Measurements from ENCODE around the gene ERBB3.

The ERBB3 gene

GRCh38 chr12:56146492-56147460, 66.8 kb downstream of the ERBB3 start:
- no peak for FAIRE-seq
- TF ChIP-seq TAF1 (IDR thresholded peaks at IDR 0.05; ENCODE audit: borderline replicate concordance, low read depth, low read length) (no peak), POLR2AphosphoS5 (IDR thresholded peaks at IDR 0.05; ENCODE audit: low read depth, low read length) (no peak), POLR2A (IDR thresholded peaks at IDR 0.05; ENCODE audit: low read depth, low read length) (no peak)
- no peak for DNase-seq (ENCODE audit: insufficient read length)

GRCh38 chr12:56150563-56150962, 70.6 kb downstream of the ERBB3 start:
- FAIRE-seq (no peak), DNase-seq (ENCODE audit: insufficient read length) (no peak)
- no peak for TF ChIP-seq POLR2AphosphoS5 (IDR thresholded peaks at IDR 0.05; ENCODE audit: low read depth, low read length)
- no peak for TF ChIP-seq POLR2A (IDR thresholded peaks at IDR 0.05; ENCODE audit: low read depth, low read length)
- no peak for TF ChIP-seq TAF1 (IDR thresholded peaks at IDR 0.05; ENCODE audit: borderline replicate concordance, low read depth, low read length)

GRCh38 chr12:56151672-56152131, 71.7 kb downstream of the ERBB3 start:
- FAIRE-seq (no peak), DNase-seq (ENCODE audit: insufficient read length) (peak; percentile 61)
- TF ChIP-seq POLR2A (IDR thresholded peaks at IDR 0.05; ENCODE audit: low read depth, low read length) (no peak), POLR2AphosphoS5 (IDR thresholded peaks at IDR 0.05; ENCODE audit: low read depth, low read length) (no peak), TAF1 (IDR thresholded peaks at IDR 0.05; ENCODE audit: borderline replicate concordance, low read depth, low read length) (no peak; the same call in 1 of the 2 replicates)

DNA sequence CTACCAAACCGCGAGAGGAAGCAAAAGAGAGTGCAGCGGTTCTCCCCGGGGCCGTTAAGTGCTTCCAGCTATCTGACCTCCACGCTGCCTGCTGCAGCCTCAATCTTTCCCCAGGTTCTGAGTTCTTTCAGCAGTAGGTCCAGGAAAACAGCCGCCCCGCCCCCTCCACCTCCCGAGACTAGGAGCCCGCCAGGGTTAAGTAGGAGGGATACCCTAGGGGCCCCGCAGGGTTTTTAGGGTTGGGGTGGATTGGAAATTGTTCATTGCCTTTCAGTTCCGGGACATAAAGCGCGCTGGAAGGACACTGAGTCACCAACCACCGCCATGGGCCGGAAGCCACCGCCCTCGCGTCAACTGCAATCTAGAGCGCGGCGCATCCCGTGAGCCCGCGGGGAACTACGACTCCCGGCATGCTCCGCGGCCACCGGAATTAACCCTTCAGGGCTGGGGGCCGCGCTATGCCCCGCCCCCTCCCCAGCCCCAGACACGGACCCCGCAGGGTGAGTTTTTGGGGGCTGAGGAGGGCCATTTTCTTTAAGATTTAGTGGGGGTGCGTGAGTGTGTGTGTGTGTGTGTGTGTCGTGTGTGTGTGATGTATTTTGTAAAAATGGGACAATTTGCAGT, 72.3 kb downstream of the ERBB3 start, which contains the start of gene MYL6B:
MYL6B (plus strand) TSS at position 456 of the 624 bp plus-strand sequence. CDS start 1,332 bp downstream, outside the sequence.
- peak; percentile 93 for DNase-seq (ENCODE audit: insufficient read length)
- TF ChIP-seq POLR2AphosphoS5 (IDR thresholded peaks at IDR 0.05; ENCODE audit: low read depth, low read length) (no peak), TAF1 (IDR thresholded peaks at IDR 0.05; ENCODE audit: borderline replicate concordance, low read depth, low read length) (peak; percentile 37; the same call in 1 of the 2 replicates), POLR2A (IDR thresholded peaks at IDR 0.05; ENCODE audit: low read depth, low read length) (peak; percentile 72)
- FAIRE-seq, result peak; percentile 87
